Ecto neural progenitor cell (in vitro differentiated cells): ENCODE data around the gene AMDHD2.
"Not testable (repeated sequence)": the region's sequence is repeated elsewhere in the genome, so short reads cannot be mapped to it uniquely, and the experiment has no call there.

Source experiments
- DNase-seq: peaks from one replicate; pipeline ENCODE4 v3.0.0-alpha.2; 2018; ENCODE audit warnings: low spot score

AMDHD2 gene

DNA sequence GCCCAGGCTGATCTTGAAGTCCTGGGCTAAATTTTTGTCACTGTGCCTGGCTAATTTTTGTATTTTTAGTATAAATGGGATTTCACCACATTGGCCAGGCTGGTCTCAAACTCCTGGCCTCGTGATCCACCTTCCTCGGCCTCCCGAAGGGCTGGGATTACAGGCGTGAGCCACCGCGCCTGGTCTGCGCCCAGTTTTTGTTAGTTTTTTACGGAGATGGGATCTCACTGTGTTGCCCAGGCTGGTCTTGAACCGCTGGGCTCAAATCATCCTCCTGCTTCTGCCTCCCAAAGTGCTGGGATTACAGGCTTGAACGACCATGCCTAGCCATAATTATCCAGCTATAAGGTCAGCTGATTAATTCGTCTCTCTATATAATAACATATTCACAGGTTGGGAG lies 13.7 kb downstream of the AMDHD2 start:
- DNase-seq: no peak

DNA sequence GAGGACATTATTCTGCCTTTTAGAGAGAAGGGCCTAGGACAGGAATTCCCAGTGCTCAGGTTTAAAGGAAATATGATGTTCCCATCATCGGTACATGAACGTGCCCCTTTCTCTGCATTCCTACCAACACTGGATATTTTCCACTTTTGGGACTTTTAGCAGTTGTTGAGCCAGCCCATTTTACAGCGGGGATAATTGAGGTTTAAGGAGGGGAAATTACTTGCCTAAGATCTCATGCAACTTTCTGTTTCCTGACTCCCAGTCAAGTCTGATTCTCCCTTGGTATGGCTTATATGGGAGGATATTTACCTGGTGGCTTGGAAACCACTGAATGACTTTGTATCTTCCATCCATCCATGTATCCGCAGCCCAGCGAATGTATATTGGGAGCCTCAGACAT lies 14.2 kb downstream of the AMDHD2 start:
- not testable (repeated sequence) for DNase-seq

DNA sequence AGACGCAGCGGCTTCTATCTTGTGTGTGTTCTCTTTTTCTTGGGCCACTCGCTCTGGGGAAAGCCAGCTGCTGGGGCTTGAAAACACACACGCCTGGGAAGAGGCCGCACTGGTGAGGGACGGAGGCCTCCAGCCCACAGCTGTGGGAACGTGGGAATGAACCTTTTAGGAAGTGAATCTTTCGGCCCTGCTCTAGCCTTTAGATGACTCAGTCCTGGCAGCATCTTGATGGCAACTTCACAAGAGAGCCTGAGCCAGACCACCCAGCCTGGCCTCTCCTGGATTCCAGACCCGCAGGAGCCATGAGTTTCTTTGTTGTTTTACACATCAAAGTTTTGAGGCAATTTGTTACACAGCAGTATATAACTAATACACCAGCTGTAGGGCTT lies 15.4 kb downstream of the AMDHD2 start:
- DNase-seq: peak; percentile 44

DNA sequence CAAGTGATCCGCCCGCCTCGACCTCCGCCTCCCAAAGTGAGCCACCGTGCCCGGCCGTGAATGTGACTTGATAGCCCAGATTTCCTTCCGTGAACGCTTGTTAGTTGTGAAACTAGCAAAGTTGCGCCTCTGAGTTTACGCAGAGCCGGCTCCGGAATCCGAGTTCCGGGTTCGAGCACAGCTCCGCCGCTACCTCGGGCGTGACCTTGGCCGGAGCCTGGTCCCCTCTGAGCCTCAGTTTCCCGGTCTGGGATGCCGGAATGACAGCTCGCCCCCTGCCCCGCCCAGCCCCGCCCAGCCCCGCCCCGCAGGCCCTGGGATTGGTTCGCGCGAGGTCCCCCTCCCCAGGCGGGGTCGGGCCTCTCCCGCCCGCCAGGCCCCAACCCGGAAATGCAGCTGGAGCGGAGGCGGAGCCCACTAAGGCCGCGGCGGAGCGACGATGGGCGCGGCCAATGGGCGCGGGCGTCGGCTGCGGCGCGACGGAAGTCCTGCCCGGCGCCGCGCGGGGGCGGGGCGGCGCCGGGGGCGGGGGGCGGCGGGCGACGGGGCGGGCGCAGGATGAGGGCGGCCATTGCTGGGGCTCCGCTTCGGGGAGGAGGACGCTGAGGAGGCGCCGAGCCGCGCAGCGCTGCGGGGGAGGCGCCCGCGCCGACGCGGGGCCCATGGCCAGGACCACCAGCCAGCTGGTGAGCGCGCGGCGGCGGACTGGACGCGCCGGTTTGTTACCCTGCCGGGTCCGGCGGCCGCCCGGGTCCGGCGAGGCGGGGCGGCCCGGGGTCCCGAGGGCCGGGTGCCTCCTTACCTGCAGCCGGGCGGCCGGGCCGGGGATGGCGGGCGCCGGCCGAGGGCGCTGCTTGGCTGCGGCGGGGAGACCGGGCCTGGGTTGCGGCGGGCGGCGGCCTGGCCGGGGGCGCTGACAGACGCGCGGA lies 17.5 kb downstream of the AMDHD2 start, which contains the start of gene PDPK1:
Gene PDPK1 (plus strand): TSS at position 571 of the 929 bp plus-strand sequence. CDS start 92 bp downstream, at position 663.
- DNase-seq: peak; percentile 95

DNA sequence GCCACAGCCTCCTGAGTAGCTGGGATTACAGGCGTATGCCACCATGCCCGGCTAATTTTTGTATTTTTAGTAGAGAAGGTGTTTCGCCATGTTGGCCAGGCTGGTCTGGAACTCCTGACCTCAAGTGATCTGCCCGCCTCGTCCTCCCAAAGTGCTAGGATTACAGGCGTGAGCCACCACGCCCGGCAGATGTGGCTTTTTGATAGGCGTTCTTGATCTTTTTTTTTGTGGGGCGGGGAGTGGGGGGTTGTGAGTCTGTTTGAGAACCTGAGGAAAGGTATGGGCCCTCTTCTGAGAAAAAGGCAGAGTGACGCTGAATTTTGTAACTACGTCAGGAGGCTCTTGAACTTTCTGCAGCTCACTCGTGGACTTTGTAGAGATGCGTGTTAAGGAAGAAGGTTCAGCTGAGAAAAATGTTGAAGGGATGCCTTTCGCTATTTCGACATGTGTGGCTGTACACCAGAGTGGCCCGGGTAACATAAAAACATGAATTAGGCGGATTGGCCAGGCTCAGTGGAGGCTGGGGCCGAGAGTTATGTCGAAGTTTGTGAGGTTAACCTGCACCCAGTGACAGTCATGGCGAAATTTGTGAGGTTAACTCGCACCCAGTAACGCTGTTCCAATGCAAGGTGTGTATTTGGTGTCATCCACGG lies 19.1 kb downstream of the AMDHD2 start:
- not testable (repeated sequence) for DNase-seq

DNA sequence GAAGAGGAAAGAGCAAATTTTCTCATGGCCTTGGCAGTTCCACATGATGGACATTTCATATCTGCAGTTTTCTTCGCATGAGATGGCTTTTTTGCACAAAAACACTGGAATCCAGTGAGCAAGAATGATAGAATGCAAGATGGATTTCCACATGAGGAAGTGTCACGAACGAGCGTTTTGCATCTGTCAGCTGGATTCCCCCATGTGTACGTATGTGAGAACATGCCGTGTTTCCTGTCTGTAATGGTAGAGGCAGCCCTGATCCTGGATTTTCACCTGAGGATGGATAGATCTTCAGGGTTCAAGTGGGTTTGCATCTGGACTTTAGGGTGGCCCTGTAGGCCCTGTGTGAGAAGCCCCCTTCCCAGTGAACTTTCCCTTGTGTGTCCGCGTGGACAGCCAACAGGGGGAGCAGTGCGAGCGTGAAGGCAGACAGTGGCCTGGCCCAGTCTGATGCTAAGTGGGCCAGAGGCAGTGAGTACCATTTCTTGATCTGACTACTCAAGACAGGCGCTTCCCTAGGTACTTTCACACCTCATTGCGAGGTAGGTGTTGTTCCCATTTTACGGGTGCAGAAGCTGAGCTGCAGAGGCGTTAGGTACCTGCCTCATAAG lies 19.8 kb downstream of the AMDHD2 start:
- peak; percentile 60 for DNase-seq

DNA sequence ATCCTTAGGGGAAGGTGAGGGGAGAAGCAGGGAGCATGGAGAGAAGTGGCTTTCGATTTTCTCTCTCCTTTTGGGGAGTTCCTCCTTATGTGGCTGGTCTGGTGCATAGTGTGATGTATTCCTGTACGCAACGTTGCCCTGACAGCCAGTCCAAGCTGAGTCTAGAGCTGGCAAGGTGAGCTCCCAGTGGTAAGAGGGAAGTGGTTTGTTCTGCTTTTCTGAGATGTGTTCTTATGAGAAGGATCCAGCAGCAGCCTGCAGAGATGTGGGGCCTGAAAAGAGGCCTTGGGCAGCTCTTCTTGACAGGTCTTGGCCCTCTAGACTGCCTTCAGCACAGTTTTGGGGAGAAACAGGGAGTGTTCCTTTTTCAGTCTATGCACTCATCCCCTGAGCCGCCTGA lies 20.7 kb downstream of the AMDHD2 start:
- not testable (repeated sequence) for DNase-seq

DNA sequence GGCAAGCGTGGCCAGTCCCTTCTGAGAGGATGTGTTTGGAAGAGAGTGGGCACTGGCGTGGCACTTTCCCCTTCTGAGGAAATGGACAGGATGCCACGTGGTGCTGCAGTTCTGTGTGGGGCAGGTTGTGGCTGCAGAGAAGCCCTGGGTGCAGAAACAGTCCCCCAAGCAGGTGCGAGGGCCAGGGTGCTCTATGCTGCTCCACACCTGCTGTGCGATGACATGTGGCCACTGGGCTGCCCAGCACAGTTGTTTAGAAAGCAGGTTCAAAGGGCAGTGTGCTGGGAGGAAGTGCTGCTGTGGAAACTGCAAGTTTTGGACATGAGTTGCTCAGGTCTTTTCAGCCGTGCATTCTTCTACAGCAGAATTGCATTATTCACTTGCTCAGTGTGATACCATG lies 21.2 kb downstream of the AMDHD2 start:
- DNase-seq: not testable (repeated sequence)

DNA sequence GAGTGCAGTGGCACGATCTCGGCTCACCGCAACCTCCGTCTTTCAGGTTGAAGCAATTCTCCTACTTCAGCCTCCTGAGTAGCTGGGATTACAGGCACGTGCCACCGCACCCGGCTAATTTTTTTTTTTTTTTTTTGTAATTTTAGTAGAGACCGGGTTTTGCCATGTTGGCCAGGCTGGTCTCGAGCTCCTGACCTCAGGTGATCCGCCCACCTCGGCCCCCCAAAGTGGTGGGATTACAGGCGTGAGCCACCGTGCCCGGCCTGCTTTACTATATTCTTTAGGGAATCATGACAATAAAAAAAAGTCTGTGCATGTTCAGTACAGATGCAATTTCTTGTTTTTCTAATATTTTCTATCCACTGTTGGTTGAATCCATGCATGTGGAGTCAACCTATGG lies 23.6 kb downstream of the AMDHD2 start:
- DNase-seq: not testable (repeated sequence)

DNA sequence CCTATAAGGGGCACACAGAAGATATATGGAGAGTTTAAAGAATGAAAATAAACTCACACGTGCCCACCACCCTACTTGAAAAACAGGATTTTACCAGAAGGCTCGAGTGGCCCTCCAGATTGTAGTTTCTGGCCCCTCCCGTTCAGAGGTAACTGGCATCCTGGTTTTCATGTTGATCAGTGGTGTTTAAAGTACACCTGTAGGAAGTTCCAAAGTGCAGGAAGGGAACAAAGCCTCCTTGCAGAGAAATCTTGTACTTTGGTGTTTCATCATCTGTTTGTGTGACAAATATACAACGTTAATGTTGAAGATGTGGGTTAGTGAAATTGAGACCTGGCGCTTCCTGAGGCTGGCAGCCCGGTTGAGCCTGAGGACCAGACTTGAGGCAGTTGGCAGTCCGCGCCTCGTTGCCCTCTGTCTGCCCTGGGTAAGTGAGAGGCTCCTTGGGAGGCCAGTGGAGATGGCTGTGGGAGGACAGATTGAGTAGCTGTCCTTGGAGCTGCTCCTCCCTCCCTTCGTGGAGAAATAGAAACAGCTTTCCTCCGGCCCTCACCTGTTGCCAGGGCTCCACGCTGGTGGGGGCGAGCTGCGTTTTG lies 30.2 kb downstream of the AMDHD2 start:
- DNase-seq: not testable (repeated sequence)

DNA sequence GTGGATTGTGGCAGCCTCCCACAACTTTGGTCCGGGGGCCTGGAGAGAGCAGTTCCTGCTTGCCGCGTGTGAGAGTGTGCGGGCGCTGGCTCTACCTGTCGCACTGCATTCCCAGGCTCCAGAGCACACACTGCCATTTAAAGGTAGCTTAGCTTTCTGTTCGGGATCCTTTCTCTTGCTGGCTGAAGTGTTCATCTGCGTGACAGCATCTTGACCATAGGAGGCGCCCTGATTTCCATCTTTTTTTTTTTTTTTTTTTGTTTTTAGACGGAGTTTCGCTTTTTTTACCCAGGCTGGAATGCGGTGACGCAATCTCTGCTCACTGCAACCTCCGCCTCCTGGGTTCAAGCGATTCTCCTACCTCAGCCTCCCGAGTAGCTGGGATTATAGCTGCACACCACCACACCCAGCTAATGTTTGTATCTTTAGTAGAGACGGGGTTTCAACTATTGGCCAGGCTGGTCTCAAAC lies 31.3 kb downstream of the AMDHD2 start:
- peak; percentile 54 for DNase-seq

DNA sequence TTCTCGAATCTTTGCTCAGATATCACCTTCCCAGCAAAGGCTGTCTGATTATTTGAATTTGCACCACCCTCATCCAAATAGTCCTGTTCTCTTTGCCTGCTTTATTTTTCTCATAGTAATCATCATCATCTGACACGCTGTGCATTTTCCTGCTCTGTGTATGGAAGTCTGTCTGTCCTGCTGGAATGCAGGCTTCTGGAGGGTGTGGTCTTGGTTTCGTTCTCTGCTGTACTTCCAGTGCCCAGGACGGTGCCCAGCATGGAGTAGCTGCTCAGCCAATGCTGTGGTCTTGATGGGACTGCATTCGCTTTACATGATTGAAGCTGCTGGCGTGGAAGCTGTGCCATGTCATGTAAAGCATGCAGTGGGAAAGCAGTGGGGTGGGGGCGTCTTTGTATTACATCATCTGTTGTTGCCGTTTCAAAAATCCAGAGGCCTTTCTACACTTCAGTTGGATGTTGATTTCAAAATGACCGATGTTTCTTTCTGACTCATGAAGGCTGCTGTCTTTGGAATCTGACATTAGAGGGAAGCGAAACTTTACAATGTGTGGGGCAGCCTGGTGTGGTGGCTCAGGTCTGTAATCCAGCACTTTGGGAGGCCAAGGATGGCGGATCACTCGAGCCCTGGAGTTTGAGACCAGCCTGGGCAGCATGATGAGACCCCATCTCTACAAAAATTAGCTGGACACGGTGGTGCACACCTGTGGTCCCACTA lies 34.7 kb downstream of the AMDHD2 start:
- not testable (repeated sequence) for DNase-seq

DNA sequence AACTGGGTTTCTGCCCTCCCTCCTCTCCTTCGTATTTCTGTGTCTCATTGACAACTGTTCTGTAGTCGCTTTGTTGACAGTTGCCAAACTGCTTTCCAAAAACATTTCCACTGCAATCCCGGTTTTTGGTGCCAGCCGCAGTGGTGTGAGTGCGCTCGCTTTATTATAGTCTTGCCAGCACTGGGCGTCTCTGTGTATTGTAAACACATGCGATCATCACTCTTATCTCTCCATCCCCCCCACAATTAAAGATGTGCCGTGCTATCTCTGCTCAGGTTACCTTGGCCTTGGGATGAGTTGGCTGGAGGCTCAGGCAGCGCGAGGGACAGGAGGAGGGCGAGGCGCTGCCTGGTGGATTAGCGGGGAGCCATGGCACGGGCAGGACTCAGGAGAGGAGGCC lies 37.0 kb downstream of the AMDHD2 start:
- DNase-seq: not testable (repeated sequence)

DNA sequence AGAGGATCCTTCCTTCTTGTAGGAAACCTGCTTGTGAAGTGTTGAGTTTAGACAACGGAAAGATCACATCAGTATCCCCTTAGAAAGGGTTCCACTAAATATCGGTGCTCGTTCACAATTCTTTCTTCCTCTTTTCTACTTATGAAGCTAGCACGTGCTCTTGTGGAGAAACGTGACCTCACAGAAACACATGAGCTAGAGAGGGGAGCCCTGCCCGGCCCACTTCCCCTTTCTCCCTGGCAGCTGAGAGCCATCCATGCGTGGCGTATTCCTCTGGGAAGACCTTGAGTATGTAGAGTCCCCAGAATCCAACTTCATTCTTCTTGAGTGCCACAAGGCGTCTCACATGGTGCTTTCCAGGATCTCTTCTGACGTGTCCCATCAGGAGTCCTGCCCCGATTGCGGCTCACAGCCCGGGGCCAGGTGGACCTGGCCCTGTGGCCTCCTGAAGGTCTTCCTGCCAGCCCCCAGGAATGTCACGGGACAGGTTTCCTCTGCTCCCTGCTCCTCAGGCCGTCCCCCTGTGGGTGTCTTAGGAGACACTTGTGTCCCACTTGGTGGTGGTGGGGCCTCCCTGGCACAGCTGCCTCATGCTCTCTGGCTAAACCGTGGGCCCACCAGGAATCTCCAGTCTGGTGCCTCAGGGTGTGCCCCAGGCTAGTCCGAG lies 40.1 kb downstream of the AMDHD2 start:
- not testable (repeated sequence) for DNase-seq

DNA sequence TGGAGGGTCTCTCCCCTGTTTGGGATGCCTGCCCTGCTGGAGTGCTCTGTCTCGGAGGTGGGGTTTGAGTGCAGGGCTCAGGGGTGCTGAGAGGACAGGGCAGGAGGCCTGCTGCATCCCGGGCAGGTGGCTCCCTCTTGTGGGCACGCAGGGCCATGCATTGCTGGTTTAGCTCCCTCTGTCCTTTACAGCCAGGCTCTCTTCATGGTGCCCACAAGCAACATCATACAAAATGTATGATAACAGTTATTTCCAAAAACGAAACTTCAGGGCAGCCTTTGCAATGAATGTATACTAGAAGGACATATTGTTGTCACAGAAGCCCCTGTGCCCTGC lies 40.6 kb downstream of the AMDHD2 start:
- not testable (repeated sequence) for DNase-seq

DNA sequence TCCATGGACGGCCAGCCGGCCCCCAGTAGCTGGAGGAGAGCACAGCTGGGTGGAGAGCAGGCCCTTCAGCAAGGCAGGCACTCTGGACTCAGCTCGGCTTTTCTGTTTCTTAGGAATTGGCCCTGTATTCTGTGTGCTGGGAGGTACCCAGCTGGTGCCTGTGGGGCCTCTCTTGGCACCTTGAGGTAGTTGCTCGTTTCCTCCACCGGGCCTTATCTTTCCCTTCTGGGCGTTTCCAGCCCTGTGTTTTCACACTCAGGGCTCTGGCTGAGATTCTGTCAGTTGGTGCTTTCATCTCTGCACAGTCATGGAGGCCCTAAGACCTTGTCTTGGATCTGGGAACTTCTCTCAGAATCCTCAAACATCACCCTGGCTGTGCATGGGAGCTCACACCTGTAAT lies 47.3 kb downstream of the AMDHD2 start:
- DNase-seq: not testable (repeated sequence)

DNA sequence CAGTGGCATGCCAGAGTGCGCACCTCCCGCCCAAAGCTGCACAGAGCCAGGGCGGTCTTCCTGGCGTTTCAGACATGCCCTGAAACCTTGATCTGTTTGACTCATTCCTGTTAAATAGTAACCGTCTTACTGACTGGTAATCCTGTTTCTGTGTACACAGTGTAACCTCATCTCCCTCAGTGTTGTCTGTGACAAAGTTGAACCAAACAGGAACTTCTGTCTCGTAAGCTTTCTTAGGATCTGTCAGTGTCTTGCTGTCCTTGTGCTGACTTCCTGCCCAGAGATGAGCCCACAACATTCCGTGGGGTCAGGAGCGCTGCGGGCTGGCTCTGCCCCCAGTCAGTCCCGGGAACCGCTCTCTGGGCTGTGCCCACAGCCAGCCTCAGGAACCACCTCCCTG lies 48.4 kb downstream of the AMDHD2 start:
- DNase-seq: not testable (repeated sequence)

DNA sequence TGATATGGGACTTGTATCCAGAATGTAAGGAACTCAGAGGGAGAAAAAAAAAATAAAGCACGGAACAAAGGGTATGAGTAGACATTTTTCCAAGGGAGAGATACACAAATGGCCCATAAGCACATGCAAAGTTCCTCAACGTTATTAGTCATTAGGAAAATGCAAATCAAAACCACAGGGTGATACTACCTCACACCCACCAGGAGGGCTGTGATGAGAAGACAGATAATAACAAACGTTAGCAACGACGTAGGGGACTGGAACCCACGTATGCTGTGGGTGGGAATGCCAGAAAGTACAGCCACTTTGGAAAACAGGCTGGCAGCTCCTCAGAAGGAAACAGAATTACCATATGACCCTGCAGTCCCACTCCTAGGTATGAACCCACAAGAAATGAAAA lies 52.5 kb downstream of the AMDHD2 start:
- not testable (repeated sequence) for DNase-seq

DNA sequence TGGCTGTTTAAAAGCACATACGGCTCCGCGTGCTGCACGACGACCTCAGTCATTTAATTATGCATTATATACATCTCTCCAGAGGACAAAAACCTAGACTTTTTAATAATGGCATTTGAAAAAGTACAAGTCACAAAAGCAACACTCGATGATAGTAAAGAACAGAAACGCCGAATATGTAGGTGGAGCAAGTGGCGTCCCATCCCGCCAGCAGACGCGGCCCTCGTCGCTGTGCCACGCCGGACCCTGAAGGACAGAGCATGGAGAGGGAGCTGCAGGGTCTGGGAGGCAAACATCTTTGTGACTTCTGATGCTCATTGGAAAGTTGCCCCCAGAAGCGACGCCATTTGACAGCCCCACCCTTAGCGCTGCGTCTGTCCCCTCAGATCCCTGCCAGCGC lies 55.7 kb downstream of the AMDHD2 start:
- not testable (repeated sequence) for DNase-seq

DNA sequence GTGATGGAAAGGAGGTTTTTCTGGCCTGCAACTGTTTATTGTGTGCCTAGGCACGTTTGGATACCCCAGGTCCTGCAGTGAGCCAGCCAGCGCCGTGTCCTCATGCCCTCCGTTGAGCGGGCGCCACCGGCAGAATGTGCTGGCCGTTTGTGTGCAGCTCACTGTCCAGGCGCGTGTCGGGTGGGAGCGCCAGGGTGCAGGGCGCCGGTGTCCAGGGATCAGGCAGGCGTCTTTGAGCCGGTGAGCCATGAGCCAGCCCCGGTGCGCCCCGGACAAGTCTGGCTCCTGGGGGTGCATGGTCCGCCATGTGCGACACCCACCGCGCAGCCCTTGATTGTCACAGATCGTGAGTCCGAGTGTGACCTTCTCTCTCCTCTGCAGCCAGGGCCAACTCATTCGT lies 56.9 kb downstream of the AMDHD2 start:
- DNase-seq: not testable (repeated sequence)

DNA sequence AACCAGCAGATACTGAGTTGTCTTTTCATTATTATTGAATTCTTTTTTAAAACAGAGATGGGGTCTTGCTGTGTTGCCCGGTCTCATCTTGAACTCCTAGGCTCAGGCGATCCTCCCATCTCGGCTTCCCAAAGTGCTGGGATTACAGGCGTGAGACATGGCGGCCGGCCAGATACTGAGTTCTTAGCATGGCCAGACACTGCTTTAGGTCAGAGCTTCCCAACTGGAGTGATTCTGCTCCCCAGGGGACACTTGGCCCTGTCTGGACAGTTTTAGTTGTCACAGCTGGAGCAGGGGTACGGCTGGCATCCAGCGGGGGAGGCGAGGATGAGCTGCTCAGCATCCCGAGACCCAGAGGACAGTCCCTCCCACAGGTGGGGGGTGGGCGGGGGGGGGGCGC lies 58.7 kb downstream of the AMDHD2 start:
- DNase-seq: not testable (repeated sequence)
